GM18517 (cell line): Measurements from ENCODE around the gene AP1S1.
"Not testable (repeated sequence)": the region's sequence is repeated elsewhere in the genome, so short reads cannot be mapped to it uniquely, and the experiment has no call there.

Source experiments
- ATAC-seq: cut with Tn5 transposase; IDR thresholded peaks from one replicate; pipeline ENCODE4 v1.9.1; 2021; ENCODE audit warnings: mild to moderate bottlenecking, moderate library complexity; ENCODE audit not compliant: unreplicated experiment

The AP1S1 gene

DNA sequence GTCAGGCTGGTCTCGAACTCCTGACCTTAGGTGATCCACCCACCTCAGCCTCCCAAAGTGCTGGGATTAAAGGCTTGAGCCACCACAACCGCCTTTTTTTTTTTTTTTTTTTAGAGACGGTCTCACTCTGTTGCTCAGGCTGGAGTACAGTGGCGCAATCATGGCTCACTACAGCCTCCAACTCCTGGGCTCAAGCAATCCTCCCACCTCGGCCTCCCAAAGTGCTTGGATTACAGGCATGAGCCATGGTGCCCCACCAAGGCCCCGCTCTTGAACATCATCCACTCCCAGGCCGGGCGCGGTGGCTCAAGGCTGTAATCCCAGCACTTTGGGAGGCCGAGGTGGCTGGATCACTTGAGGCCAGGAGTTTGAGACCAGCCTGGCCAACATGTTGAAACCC, 45.2 kb downstream of the AP1S1 start:
- ATAC-seq = not testable (repeated sequence)

DNA sequence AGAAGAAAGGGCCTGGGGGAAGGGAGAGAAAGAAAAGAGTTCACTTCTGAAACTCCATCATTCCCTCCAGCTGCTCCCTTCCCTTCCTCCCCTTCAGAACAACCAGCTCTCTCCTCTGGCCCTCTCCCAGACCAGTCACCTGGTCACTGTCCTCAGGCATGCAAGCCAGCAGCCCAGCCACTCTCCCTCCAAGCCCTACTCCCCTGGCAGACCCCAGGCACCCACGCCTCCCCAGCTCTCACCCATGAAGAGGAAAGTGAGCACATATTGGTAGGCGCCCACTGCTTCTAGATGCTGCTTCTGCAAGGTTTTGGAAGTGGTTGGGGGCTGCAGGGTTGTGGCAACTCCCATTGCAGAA, 46.2 kb downstream of the AP1S1 start:
- no peak for ATAC-seq

DNA sequence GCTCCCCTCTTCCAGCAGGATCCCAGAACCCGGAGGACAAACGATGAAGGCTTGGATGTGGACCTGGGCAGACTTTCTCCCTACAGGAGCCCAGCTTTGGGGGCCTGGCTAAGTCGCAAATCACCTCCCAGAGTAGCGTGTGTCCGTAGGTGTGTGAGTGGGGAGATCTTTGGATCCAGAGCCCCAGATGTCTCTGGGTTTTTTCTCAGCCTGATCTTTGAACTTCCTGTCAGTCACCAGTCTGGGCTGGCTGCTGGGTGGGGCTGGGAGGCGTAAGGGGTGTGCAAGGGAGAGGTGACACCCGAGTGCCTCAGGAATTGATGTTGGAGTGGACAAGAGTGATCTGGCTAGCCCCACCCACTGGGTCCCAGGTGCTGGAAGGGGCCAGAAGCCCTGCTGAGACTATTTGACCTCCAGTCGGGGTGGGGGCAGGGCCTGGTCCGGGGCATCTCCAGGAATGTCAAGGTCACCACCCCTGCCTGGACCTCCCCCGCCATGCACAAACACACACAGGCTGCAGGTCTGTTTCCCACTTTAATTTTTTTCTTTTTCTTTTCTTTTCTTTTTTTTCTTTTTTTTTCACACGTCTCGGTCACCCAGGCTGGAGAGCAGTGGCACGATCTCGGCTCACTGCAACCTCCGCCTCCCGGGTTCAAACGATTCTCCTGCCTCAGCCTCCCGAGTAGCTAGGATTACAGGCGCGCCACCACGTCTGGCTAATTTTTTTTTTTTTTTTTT, 46.8 kb downstream of the AP1S1 start, which contains the start of gene MOGAT3:
TSS of gene MOGAT3 (minus strand) at position 175 of the 738 bp plus-strand sequence. CDS start 182 bp downstream, outside the sequence.
- ATAC-seq = no peak

DNA sequence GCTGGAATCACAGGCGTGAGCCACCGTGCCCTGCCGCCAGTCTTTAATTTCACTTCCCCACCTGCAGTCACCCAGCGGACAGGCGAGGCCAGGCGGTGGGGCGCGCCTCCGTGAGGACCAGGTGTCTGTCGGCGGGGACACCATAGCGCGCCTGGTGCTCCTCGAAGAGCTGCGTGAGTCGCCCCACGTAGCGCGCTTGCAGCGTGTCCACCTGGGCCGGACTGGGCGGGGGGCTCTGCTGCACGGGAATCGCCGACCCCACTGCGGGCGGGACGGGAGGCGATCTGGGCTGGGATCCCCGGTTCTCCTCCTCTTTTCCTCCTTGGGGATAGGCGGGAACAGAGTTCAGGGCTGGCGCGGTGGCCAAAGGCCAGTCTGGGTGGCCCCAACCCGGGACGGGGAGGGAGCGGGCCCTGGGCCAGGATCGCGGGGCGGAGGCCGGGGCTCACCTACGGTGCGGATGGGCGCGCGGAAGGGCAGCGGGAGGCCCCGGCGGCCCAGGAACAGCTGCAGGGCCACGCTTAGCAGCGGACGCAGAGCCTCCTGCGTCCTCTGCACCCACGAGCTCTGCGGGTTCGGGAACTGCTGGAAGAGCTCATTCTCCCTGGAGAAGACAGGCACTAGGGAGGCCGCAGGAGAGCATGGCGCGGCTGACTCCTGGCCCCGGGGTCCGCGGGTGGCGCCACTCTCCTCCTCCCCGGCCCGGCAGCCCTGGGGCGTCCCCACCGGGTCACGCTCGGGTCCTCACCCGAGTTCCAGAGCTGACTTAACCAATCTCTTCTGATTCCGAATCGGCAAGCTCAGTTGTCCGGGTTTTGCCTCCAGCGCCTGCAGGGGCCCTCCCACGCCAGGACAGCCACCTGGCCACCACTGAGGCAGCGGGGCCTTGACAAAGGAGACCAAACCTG, 47.7 kb downstream of the AP1S1 start:
- ATAC-seq = no peak

- no peak for ATAC-seq
Observed at GRCh38 chr7:101202603-101202918, 48.3 kb downstream of the AP1S1 start.

- ATAC-seq = not testable (repeated sequence)
Observed at GRCh38 chr7:101203740-101204738, 49.8 kb downstream of the AP1S1 start.

DNA sequence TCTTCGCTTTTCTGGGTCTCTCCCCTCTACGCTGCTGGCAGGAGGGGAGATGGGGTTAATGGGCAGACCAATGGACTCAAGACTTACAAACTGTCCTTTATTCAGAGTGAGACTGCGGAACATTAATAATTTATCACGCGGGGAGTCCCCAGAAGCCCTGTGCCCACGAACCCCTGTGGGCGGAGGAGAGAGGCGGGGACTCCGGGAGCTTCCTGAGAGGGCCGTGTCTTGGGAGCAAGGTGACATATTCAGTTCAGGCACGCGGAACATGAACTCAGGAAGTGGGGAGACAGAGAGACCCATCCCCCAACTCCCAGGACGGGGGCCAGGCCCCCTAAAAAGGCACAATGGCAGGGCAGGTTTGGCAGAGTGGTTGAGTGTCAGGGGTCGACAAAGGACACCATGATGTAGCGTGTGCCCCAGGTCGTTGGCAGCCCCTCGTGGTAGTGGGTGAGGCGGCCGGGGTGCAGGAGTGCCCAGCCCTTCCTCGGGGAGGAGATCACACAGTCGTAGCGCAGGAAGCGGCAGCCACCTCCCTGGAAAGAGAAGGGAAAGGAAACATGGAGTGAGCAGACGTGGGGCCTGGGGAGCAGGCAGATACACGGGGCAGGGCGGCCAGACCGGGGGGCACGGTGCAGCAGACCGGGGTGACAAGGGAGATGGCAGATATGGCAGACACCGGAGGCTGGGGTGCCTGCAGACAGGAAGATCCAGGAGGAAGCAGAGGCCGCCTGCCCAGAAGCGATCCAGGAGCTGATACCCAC, 51.8 kb downstream of the AP1S1 start:
- ATAC-seq = no peak

- no peak for ATAC-seq
Observed at GRCh38 chr7:101206665-101207042, 52.4 kb downstream of the AP1S1 start.

GRCh38 chr7:101207459-101207858, 53.2 kb downstream of the AP1S1 start:
- ATAC-seq = no peak

GRCh38 chr7:101208794-101209193, 54.5 kb downstream of the AP1S1 start:
- ATAC-seq = no peak

DNA sequence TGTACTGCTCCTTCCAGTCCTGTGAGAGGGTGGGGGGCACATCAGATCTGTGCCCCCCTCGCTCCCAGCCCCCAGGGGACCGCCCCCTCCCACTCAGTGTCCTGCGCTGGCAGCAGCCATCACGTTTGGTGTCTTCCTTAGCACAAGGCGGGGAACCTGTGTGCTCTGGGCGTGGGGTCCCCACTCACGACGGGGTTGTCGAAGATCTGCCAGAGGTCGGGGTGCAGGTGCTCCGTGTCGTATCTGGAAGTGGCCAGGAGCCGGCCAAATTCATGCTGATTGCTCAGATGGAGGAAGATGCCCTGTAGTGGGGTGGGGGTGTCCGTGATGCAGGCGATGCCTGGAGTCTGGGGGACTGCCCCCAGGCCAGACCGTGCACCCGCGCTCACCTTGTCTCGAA, 55.9 kb downstream of the AP1S1 start:
- ATAC-seq = no peak
